ENCODE measurements around the gene VAV2. TPM values are rescaled to one million over a fixed set of nuclear protein-coding genes. Genes with fewer than 3 reads are reported as not detected.

VAV2 gene
- total RNA-seq, 1 experiment from 2014 or later, result 28.0 TPM

DNA sequence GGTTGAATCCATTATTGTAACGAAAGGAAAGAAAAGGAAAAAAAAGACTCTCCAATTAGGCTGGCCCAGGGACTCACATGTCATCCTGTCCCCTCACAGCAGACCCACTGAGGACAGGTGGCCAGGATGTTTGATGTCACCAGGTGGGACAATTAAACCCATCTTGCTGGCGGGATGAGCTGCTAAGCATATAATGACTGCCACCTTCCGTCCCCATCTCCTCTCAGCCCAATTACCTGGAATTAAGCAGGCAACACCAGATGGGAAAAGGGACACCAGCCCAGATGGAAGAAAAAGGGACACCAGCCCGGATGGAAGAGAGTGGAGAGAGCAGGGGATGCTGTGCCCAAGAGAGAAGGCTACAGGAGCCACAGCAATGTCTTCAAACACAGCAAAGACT, 137.4 kb downstream of the VAV2 start:
- no peak for DNase-seq
- no peak overlapping the region for H3K4me3 ChIP-seq
- H3K27ac ChIP-seq, result no peak overlapping the region

DNA sequence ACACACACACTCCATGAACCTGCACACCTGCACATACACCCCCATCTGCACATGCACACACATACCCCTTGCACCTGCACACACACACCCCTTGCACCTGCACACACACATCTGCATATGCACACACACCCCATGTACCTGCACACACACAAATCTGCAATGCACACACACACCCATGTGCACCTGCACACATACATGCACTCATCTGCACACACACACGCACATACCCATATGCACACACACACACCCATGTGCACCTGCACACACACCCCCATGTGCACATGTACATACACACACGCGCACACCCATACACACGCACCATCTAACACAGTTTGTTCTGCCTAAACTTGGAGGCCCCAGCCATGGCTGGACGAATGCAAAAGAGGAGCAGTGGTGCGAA, 138.1 kb downstream of the VAV2 start:
- no peak for DNase-seq
- Histone ChIP-seq H3K4me3 (no peak overlapping the region), H3K4me1 (no peaks in the 10 kb centered on the region), H3K27ac (no peak overlapping the region), H3K27me3 (no peaks in the 10 kb centered on the region), H3K9me3 (replicated peaks) (no peaks in the 10 kb centered on the region), H3K36me3 (peaks cover 3% of the 10 kb centered on the region; the same call in 1 of the 2 replicates)

More for the DNA sequence above, 137.4 kb downstream of the VAV2 start:
- Histone ChIP-seq H3K36me3 (no peaks in the 10 kb centered on the region; the same call in 1 of the 2 replicates), H3K4me1 (no peaks in the 10 kb centered on the region), H3K9me3 (replicated peaks) (no peaks in the 10 kb centered on the region), H3K27me3 (no peaks in the 10 kb centered on the region)

GRCh38 chr9:133853331-133853730, 138.8 kb downstream of the VAV2 start:
- no peaks in the 10 kb centered on the region for H3K27me3 ChIP-seq
- H3K36me3 ChIP-seq, result peaks cover 5% of the 10 kb centered on the region; the same call in 1 of the 2 replicates
- H3K27ac ChIP-seq, result no peak overlapping the region
- no peak overlapping the region for H3K4me3 ChIP-seq
- no peaks in the 10 kb centered on the region for H3K9me3 ChIP-seq (replicated peaks)
- DNase-seq, result no peak
- H3K4me1 ChIP-seq, result no peaks in the 10 kb centered on the region

DNA sequence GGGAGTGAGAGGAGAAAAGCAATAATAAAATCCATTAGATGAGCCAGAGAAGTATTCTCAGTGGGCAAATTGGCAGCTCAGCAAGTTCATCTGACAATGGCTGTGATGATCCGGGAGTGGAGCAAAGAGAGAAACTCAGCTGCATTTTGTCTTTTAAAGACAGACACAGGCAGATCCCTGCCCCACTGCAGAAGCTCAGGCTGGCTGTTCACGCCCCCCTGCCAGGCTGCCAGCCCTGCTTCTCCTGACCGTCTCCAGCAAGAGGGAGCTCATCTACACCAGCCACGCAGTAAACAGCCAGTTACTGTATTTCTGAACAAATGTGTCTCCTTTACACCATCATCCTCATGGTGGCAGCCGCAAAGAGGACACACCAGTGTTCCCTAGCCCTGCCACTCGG, 139.7 kb downstream of the VAV2 start:
- no peaks in the 10 kb centered on the region for H3K9me3 ChIP-seq (replicated peaks)
- no peak for DNase-seq

GRCh38 chr9:133851693-133852092, 140.4 kb downstream of the VAV2 start:
- Histone ChIP-seq H3K27me3 (no peaks in the 10 kb centered on the region), H3K4me3 (no peak overlapping the region), H3K36me3 (peaks cover 5% of the 10 kb centered on the region; the same call in 1 of the 2 replicates), H3K9me3 (replicated peaks) (no peaks in the 10 kb centered on the region), H3K27ac (no peak overlapping the region), H3K4me1 (no peaks in the 10 kb centered on the region)
- no peak for DNase-seq

More for the DNA sequence above, 139.7 kb downstream of the VAV2 start:
- peaks cover 5% of the 10 kb centered on the region; the same call in 1 of the 2 replicates for H3K36me3 ChIP-seq
- no peaks in the 10 kb centered on the region for H3K27me3 ChIP-seq
- H3K4me1 ChIP-seq, result no peaks in the 10 kb centered on the region
- no peak overlapping the region for H3K4me3 ChIP-seq
- no peak overlapping the region for H3K27ac ChIP-seq

DNA sequence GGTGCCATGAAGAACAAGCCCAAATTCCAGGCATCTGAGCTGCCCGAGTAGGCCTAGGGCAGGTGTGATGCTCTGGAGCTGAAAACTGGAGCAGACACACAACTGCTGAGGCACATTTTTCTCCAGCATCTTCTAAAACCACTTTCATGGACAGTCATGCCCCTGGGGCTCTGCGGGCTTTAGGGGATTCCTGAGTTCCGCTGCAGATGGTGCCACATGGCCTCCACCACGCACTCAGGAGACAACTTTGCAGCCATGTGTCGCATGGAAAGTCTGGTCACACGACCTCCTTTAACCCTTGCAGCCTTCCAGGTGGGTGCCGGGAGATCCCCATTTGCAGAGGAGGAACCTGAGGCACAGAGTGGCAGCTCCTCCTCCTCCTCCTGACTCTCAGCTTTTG, 141.2 kb downstream of the VAV2 start:
- H3K4me1 ChIP-seq, result no peaks in the 10 kb centered on the region; the same call in 1 of the 2 replicates
- H3K36me3 ChIP-seq, result peaks cover 5% of the 10 kb centered on the region; the same call in 1 of the 2 replicates
- H3K9me3 ChIP-seq (replicated peaks), result no peaks in the 10 kb centered on the region
- no peak for DNase-seq
- no peaks in the 10 kb centered on the region for H3K27me3 ChIP-seq
- H3K4me3 ChIP-seq, result no peak overlapping the region
- no peak overlapping the region for H3K27ac ChIP-seq

GRCh38 chr9:133850161-133850560, 142.0 kb downstream of the VAV2 start:
- Histone ChIP-seq H3K27me3 (no peaks in the 10 kb centered on the region), H3K4me3 (no peak overlapping the region), H3K36me3 (peaks cover 5% of the 10 kb centered on the region; the same call in 1 of the 2 replicates), H3K4me1 (peaks cover 7% of the 10 kb centered on the region), H3K27ac (no peak overlapping the region), H3K9me3 (replicated peaks) (no peaks in the 10 kb centered on the region)
- DNase-seq, result no peak

- Histone ChIP-seq H3K27me3 (no peaks in the 10 kb centered on the region), H3K4me3 (no peak overlapping the region), H3K27ac (no peak overlapping the region), H3K36me3 (peaks cover 5% of the 10 kb centered on the region; the same call in 1 of the 2 replicates), H3K4me1 (peaks cover 16% of the 10 kb centered on the region), H3K9me3 (replicated peaks) (no peaks in the 10 kb centered on the region)
- DNase-seq, result no peak
Measured at GRCh38 chr9:133849110-133849670, 142.9 kb downstream of the VAV2 start.

- no peaks in the 10 kb centered on the region for H3K9me3 ChIP-seq (replicated peaks)
- no peak overlapping the region for H3K4me3 ChIP-seq
- H3K36me3 ChIP-seq, result peaks cover 5% of the 10 kb centered on the region; the same call in 1 of the 2 replicates
- no peak overlapping the region for H3K27ac ChIP-seq
- no peaks in the 10 kb centered on the region for H3K27me3 ChIP-seq
- no peak for DNase-seq
- peaks cover 22% of the 10 kb centered on the region for H3K4me1 ChIP-seq
Measured at GRCh38 chr9:133848471-133849109, 143.5 kb downstream of the VAV2 start.

DNA sequence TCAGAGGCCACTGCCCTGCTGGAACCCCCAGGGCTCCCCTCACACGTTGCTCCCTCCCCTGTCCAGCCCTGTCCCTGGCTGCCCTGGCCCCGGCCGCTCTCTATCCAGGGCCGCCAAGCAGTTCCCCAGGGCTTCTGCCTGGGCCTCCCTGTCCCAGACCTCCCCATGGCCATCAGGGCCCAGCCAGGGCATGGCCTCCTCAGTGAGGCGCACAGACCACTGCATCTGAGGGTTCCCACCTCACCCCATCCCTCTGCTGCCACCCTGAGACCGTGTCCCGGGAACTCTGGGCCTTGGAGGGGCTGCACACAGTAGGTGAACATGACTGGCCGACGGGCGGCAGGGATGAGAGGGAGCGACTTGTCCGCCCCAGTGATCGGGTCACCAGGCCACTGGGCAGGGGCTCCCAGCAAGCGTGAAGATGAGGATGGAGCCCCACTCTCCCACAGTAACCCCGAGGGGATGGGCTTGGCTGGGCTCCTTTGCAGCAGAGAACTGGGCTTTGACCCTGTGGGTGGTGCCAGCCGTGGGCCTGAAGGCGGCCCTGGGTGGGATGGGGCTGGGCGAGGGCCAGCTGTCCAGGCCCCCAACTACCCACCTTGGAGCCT, 145.5 kb downstream of the VAV2 start:
- no peaks in the 10 kb centered on the region for H3K27me3 ChIP-seq
- peaks cover 41% of the 10 kb centered on the region for H3K4me1 ChIP-seq
- H3K27ac ChIP-seq, result no peak overlapping the region

DNA sequence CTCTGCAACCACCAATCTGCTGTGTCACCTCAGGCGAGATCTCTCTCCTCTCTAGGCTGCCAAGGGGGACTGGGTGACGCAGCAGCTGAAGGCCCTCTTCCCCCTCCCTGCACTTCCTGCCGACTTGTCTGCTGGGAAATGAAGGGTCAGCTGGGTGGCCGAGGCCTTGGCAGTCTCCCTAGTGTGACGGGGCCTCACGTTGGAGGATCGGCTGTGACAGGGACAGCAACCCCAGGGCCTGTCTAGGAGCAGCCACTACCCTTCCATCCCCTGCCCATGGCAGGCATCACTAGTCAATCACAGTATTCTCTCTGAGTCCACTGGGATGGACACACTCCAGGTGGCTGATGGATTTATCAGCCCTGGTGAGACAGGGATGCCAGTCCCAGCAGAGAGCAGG, 146.7 kb downstream of the VAV2 start:
- H3K27ac ChIP-seq, result peak overlapping the region; percentile 43; the same call in 1 of the 2 replicates
- H3K4me3 ChIP-seq, result no peak overlapping the region
- DNase-seq, result peak; percentile 78 to 79
- no peaks in the 10 kb centered on the region for H3K9me3 ChIP-seq (replicated peaks)
- H3K27me3 ChIP-seq, result no peaks in the 10 kb centered on the region
- H3K4me1 ChIP-seq, result peaks cover 41% of the 10 kb centered on the region
- H3K36me3 ChIP-seq, result peaks cover 5% of the 10 kb centered on the region; the same call in 1 of the 2 replicates

More for the DNA sequence above, 145.5 kb downstream of the VAV2 start:
- no peak for DNase-seq
- H3K9me3 ChIP-seq (replicated peaks), result no peaks in the 10 kb centered on the region
- H3K36me3 ChIP-seq, result peaks cover 5% of the 10 kb centered on the region; the same call in 1 of the 2 replicates
- H3K4me3 ChIP-seq, result no peak overlapping the region

DNA sequence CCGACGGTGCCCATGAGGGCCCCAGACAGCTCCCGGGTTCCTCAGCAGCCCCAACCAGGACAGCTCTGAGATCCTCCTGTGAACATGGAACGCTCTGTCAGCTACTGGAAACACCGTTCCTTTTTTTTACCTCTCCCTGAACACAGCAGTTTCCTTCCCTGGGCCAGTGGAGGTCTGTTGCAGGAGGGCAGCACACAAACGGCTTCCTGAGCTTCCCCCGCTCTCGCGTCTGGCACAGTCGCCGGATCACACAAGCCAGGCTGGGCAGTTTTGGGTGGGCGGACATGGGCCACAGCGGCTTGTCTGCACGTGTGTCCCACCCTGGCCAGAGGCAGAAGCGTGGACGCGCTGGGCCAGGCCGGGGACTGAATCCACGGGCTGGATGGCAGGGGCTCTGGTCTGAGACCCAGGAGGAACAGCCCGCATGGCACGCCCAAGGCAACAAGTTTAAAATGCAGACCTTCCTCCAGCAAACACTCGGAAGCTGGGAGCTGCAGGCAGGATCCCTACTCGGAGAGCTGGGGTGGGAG, 147.2 kb downstream of the VAV2 start:
- DNase-seq, result no peak
- H3K27me3 ChIP-seq, result no peaks in the 10 kb centered on the region
- H3K9me3 ChIP-seq (replicated peaks), result no peaks in the 10 kb centered on the region
- H3K4me3 ChIP-seq, result no peak overlapping the region
- peaks cover 42% of the 10 kb centered on the region for H3K4me1 ChIP-seq
- peaks cover 5% of the 10 kb centered on the region; the same call in 1 of the 2 replicates for H3K36me3 ChIP-seq
- H3K27ac ChIP-seq, result peak overlapping the region; percentile 43

DNA sequence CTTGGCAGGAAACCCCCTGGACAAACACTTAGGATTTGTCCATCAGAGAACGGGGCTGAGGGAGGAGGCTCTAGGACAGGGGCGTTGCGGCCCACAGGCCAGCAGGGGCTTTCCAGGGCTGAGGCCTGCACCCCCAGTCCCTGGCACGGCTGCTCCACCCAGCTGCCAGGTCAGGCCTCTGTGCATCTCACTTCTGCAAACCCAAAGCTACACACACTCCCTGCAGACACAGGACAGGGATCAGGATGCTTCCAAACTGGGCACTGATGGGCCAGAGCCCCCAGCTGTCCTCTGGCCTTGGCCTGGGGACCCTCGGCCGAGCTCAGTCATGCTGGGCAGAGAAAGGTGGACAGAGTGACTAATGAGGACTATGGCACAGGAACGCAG, 147.7 kb downstream of the VAV2 start:
- H3K27ac ChIP-seq, result peak overlapping the region; percentile 43; the same call in 1 of the 2 replicates
- H3K27me3 ChIP-seq, result no peaks in the 10 kb centered on the region
- no peaks in the 10 kb centered on the region for H3K9me3 ChIP-seq (replicated peaks)
- H3K4me1 ChIP-seq, result peaks cover 48% of the 10 kb centered on the region
- no peak for DNase-seq
- peaks cover 3% of the 10 kb centered on the region; the same call in 1 of the 2 replicates for H3K36me3 ChIP-seq
- H3K4me3 ChIP-seq, result no peak overlapping the region

DNA sequence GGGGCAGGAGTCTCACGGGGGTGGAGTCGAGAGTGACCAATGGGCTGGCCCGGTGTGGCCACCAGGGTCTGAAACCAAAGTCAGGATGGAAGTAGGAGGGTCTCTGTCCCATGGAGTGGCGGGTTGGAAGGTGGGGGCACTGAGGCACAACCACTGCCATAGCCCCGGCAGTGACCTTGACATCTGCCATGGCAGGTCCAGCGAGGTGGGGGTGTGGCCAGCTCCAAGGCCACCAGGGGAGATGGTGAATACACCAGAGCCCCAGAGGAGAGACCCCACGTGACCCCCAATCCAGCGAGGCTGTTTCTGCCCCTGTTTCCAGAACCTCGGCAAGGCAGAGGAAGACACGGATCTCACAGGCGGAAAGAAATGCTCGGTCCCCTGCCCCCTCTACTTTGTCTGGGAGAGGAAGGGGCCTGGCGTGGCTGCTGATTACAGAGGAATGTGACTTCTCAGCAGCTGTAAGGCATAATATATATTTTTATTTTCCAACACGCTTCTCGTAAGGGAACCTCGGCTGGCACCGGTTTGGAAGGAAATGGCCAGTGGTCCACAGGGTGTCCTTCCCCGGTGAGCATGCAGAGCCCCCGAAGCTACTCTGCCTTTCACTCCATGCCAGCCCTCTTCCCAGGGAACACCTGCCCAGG, 148.2 kb downstream of the VAV2 start:
- no peak for DNase-seq
- Histone ChIP-seq H3K4me1 (peaks cover 48% of the 10 kb centered on the region), H3K27ac (peak overlapping the region; percentile 92; the same call in 1 of the 2 replicates), H3K9me3 (replicated peaks) (no peaks in the 10 kb centered on the region), H3K27me3 (no peaks in the 10 kb centered on the region), H3K4me3 (no peak overlapping the region), H3K36me3 (peaks cover 2% of the 10 kb centered on the region; the same call in 1 of the 2 replicates)

All from SJCRH30 (cell line).